NCI-H128 (cell line): ENCODE results near the gene ARHGAP30.
"Not testable (repeated sequence)": the region's sequence is repeated elsewhere in the genome, so short reads cannot be mapped to it uniquely, and the experiment has no call there.

Experiments
- DNase-seq: peaks from one replicate; lab custom pipeline; 2025; ENCODE audit not compliant: unreplicated experiment; lab: John Stamatoyannopoulos, UW

Gene ARHGAP30

DNA sequence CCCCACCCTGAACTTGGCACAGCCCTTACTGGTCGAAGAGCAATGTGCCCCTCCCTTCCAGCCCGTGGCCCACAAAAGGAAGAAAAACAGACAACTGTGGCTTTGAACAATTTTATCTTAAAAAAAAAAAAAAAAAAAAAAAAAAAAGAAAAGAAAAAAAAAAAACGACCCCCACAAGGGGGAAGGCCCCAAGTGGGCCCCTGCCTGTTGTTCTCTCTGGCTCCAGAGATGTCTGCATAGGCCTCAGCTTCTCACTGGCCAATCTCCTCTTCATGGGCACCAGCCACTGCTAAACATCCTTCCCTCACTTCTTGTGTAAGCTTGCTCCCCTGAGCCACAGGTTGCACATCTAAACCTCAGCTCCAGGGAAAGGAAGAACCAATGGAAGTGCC lies 30.5 kb downstream of the ARHGAP30 start:
- DNase-seq: no peak

DNA sequence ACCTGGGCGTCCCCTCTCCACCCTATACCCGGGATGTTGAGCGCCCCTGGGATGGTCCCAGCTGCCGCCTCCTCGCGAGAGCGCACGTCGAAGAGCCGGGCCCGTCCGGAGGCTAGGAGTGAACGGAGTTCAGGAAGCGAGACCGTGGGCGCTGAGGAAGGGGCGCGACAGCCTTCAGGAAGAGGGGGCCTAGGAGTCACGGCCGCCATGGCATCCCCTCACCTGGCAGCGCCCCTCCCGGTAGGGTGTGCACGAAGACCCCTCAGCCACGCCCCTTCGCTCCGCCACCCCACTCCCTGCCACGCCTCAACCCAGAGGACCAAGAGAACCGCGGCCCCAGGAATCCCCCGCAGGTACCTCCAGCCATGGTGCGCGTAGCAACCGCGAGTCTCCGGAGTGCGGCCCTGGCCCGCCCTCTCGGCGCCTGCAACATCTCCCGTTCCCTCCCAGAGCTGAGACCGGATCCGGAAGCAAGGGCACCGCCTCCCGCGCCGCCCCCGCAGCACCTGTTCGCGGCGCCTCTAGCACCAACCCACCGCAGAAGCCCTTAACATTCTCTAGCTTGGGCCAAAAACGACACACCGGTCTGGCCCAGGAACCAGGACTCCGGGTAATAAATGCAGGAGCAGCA lies 31.1 kb downstream of the ARHGAP30 start, which contains the start of gene TSTD1:
Gene TSTD1 (minus strand): TSS at position 442 of the 631 bp plus-strand sequence. CDS start 75 bp downstream, at position 367.
- peak; percentile 79 for DNase-seq

DNA sequence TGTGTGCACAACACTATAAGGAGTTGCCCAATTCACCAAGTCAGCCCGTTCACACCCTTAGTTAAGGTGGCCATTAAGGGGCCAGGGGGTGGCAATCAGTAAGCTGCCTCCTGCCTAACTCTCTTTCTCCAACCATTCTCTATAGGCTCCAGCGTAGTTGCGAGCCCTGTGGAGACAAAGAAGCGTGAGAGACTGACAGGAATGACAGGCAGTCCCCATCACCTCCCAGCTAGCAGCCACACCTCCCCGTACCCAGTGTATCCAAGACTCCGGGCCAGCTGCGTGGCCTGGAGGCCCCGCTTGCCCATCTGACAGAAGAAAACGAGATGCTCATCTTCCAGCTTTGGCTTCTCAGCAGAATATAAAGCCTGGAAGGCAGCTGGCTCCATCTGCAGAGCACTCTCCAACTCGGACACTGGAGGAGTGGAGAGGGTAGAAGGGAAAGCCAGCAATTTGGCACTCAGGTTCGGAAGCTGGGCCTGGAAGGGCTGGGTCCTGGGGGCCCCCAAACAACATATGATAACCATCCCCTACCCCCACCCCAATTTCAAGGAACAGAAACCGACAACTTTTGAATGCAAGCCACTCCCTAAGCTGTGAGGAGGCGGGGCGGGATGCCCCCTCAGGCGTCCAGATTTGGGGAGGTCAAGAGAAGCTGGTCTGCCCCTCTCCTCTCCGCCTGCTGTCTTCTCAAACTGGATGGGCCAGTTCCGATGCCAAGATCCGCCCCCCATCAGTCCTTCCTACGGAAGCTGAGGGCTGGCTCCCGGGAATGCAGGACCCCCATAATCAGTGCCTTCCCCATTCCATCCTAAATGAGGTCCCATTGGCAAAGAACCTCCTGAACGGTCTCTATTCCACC lies 31.8 kb downstream of the ARHGAP30 start:
- DNase-seq: no peak

GRCh38 chr1:161033751-161034150 lies 35.9 kb downstream of the ARHGAP30 start:
- DNase-seq: no peak

DNA sequence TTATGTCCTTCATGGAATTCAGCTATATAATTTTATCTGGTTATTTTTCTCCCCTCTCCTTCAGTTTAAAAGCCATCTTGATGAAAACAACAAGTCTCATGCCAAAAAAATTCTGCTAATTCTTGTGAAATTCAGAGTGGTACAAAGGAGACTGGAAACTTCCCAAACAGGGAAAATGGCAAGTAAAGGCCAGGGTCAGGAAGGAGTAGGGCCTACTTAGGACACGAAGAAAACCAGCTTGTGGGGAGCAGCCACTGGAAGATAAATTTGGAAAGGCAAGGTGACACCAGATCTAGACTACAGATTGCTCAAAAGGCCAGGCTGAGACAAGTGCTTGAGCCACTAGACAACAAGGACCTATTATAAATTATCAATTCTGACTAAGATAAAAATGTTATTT lies 37.3 kb downstream of the ARHGAP30 start:
- no peak for DNase-seq

- no peak for DNase-seq
Observed at GRCh38 chr1:161031874-161032273, 37.8 kb downstream of the ARHGAP30 start.

GRCh38 chr1:161029466-161029865 lies 40.2 kb downstream of the ARHGAP30 start:
- not testable (repeated sequence) for DNase-seq

DNA sequence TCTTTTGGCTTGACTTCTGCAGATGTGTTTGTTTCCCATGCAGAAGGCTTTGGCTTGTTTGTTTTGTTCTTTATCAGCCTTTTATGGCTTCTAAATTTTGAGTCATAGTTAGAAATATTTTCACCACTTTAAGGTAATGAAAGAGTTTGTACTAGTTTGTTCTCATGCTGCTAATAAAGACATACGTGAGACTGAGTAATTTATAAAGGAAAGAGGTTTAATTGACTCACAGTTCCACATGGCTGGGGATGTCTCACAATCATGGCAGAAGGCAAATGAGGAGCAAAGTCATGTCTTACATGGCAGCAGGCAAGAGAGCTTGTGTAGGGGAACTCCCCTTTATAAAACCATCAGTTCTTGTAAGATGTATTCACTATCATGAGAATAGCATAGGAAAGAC lies 42.7 kb downstream of the ARHGAP30 start:
- not testable (repeated sequence) for DNase-seq

DNA sequence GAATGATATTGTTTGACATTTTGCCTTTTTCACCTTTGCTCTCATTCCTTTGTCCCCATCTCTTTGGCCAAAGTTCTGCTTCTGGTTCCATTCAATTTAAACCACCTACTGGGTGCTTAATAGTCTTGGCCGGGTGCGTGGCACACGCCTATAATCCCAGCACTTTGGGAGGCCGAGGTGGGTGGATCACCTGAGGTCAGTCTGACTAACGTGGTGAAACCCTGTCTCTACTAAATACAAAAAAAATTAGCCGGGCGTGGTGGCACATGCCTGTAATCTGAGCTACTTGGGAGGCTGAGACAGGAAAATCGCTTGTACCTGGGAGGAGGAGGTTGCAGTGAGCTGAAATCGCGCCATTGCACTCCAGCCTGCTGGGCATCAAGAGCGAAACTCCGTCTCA lies 47.3 kb downstream of the ARHGAP30 start:
- DNase-seq: not testable (repeated sequence)

DNA sequence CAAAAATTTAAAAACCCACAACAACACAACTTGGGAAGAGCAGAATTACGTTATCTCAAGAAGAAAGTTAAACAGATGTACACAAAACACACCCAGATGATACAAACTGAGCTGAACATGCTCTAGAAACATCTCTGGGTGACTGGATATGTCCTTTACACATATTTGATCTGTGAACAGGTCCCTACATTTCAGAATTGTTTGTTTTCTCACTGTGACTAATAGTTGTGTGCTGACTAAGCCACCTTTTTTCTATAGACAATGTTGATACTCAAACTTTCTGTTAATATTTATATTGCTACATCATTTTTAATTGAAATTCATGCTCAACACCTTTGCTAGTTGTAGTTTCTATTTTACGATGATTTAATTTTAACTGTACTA lies 47.7 kb downstream of the ARHGAP30 start:
- no peak for DNase-seq

DNA sequence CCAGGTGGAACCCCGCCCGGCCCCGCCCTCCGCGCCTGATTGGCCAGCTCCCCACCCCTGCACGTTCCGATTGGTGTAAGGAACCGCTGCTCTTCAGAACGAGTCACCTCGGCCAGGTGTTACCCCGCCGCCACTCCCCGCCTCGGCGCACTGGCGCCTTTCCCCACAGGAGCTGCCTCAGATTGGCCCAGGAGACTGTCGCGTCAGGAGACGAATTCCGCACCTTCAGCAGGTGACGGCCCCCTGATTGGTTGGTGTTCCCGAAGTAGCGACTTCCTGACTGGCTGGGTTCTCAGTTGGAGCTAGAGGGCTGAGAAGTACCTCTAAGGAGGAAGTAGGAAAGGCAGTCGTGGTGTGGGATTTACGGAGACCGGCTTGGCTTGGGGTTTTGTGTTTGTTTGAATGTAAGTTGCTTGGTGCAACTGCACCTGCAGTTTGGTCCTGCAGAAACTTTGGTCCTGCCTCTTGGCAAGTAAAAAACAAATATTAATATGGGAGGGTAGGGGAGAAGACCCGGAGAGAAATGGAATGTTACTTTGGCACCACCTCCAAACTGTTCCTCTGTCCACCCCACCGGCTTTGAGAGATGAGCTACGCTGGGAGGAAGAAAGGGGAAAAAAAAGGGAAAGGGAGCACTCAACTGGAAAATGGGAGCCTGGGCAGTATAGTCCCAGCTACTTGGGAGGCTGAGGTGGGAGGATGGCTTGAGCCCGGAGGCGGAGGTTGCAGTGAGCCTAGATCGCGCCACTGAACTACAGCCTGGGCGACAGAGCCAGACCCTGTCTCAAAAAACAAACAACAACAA lies 48.3 kb downstream of the ARHGAP30 start:
- DNase-seq: peak; percentile 98

DNA sequence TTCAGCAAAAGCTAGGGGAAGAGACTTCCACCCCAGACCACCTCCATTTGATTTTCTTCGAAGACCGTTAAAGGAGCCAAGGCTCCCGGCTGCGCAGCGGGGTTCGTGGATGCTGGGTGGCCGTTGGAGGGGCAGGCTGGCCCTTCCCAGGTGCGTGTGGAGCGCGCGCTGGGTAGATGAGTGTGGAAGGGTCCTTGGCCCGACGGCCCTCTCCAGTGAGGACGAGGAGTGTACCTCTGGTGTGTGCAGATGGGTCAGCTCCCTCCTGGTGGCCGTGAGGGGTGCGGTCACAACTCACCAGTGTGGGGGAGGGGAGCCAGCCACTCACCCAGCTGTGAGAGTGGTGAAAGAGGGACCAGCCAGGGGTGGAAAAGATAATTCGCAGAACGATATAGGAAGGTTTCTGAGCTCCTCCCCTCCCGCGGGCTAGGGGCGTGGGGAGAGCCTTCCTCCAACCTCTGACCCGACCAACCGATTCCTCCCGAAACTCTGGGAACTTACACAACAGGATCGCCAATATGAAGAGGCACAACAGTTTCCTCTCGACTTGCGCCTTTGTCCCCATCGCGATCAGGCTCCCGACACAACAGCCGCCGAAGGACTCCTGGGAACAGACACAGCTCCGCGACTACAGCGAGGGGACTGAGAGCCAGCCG lies 49.1 kb downstream of the ARHGAP30 start, which contains the start of gene F11R:
Gene F11R (minus strand): TSS at position 644 of the 656 bp plus-strand sequence. CDS start 79 bp downstream, at position 565.
- DNase-seq: peak; percentile 67

- DNase-seq: peak; percentile 34
Observed at GRCh38 chr1:161019751-161020495, 49.8 kb downstream of the ARHGAP30 start.

- DNase-seq: not testable (repeated sequence)
Observed at GRCh38 chr1:161019111-161019660, 50.5 kb downstream of the ARHGAP30 start.

- no peak for DNase-seq
Observed at GRCh38 chr1:161018631-161018930, 51.1 kb downstream of the ARHGAP30 start.

DNA sequence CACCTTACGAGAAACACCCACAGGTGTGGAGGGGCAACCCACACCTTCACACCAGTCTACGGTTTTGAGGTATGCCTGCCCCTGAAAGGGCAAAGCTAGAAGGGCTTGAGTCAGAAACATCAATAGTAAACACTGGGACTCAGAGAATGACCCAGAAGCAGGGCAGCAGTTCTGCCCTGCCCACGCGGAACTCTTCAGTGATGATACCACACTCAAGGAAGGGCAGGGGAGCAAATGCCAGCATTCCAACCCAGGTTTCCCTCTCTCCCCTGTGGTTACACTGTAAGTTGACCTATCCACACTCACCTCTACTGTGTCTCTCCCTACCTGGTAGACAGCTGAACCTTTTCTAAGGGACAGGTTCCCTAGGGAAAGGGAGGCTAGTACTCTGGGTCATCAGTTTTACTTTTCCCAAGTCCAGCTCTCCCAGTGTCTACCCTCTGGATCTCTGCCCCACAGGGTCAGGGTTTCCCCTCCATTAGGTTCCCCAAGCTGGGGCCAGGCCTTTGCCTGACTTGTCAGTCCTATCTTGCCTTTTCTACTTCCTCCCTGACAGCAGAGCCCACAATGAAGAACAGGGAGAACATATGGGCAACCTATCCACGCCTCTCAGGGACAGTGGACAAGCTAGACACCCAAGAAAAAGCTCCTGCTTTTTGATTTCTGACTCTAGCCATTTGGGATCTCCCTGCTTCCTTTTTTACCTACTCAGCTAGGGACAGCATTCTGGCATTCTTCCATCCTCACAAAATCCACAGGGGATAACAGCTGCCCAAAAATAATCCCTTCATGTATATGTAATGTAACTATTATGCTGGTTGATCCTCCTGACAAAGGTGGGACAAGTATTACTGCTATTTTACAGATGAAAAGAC lies 51.7 kb downstream of the ARHGAP30 start:
- DNase-seq: no peak

DNA sequence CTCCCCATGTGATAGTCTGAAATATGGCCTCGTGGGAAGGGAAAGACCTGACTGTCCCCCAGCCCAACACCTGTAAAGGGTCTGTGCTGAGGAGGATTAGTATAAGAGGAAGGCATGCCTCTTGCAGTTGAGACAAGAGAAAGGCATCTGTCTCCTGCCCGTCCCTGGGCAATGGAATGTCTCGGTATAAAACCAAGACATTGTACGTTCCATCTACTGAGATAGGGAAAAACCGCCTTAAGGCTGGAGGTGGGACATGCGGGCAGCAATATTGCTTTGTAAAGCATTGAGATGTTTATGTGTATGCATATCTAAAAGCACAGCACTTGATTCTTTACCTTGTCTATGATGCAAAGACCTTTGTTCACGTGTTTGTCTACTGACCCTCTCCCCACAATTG lies 52.5 kb downstream of the ARHGAP30 start:
- not testable (repeated sequence) for DNase-seq

GRCh38 chr1:161016683-161017082 lies 53.0 kb downstream of the ARHGAP30 start:
- DNase-seq: not testable (repeated sequence)
